ENCODE measurements around the gene NOTCH3.

The NOTCH3 gene

GRCh38 chr19:15216363-15216762 is 15.6 kb upstream of the NOTCH3 start:
- Histone ChIP-seq H2AFZ (ENCODE audit: low read length) (no peak overlapping the region), H3K4me3 (ENCODE audit: low read length) (no peak overlapping the region), H3F3A (ENCODE audit: insufficient read depth, low read length) (no peaks in the 10 kb centered on the region), H3K9me3 (replicated peaks; ENCODE audit: insufficient read depth, low read length) (no peaks in the 10 kb centered on the region), H3K36me3 (replicated peaks; ENCODE audit: insufficient read depth, low read length) (no peaks in the 10 kb centered on the region), H3K4me2 (ENCODE audit: low read depth, low read length) (no peak overlapping the region), H3K4me1 (ENCODE audit: low read length) (no peaks in the 10 kb centered on the region), H3K9me2 (replicated peaks; ENCODE audit: insufficient read depth, low read length) (no peaks in the 10 kb centered on the region), H3K9ac (ENCODE audit: low read length) (no peak overlapping the region), H3K27me3 (replicated peaks; ENCODE audit: insufficient read depth, low read length) (peaks cover 69% of the 10 kb centered on the region), H4K20me1 (ENCODE audit: insufficient read depth, low read length) (no peaks in the 10 kb centered on the region), H3K79me2 (ENCODE audit: low read length) (no peaks in the 10 kb centered on the region), H3K27ac (ENCODE audit: low read length) (no peak overlapping the region)
- TF ChIP-seq, protein P1, sequence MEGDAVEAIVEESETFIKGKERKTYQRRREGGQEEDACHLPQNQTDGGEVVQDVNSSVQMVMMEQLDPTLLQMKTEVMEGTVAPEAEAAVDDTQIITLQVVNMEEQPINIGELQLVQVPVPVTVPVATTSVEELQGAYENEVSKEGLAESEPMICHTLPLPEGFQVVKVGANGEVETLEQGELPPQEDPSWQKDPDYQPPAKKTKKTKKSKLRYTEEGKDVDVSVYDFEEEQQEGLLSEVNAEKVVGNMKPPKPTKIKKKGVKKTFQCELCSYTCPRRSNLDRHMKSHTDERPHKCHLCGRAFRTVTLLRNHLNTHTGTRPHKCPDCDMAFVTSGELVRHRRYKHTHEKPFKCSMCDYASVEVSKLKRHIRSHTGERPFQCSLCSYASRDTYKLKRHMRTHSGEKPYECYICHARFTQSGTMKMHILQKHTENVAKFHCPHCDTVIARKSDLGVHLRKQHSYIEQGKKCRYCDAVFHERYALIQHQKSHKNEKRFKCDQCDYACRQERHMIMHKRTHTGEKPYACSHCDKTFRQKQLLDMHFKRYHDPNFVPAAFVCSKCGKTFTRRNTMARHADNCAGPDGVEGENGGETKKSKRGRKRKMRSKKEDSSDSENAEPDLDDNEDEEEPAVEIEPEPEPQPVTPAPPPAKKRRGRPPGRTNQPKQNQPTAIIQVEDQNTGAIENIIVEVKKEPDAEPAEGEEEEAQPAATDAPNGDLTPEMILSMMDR (IDR thresholded peaks at IDR 0.05; ENCODE audit: low read length): no peak
- no peak for TF ChIP-seq EZH2phosphoT487 (IDR thresholded peaks at IDR 0.05; ENCODE audit: low read length)
- TF ChIP-seq EZH2 (optimal IDR thresholded peaks at IDR 0.05; ENCODE audit: low read depth, low read length): no peak
- no peak for DNase-seq

DNA sequence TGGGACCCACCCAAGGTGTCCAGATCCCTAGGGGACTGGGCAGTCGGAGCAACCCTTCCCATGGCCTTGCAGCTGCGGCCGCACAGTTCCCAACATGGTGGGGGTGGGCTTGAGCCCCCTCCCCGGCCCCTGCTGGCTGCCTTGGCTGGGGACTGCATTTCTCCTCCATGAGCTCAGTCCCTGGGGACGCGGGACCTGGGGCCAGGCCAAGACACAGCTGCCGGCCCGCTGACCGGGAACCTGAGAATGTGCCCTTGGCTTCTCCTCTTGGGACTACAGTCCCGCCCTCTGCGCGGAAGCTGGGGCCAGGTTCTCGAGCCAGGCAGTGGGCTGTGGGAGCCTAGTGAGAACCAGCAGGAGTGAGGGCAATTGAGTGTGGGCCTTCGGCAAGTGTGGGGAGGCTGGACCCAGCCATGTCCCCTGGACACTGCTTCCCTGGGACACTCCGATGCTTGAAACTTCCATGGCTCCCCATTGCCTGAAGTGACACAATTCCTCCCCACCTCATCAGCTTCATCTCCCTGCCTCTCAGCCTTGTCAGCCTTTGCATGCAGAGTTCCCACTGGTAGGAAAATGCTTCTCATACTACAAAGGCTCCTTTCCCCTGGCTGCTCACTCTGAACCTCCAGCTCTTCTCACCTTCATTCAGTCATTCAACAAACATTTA is 13.1 kb upstream of the NOTCH3 start:
- H2AFZ ChIP-seq (ENCODE audit: low read length): no peak overlapping the region
- no peaks in the 10 kb centered on the region for H3K9me3 ChIP-seq (replicated peaks; ENCODE audit: insufficient read depth, low read length)
- no peak overlapping the region for H3K4me3 ChIP-seq (ENCODE audit: low read length)
- no peak for TF ChIP-seq EZH2phosphoT487 (IDR thresholded peaks at IDR 0.05; ENCODE audit: low read length)
- TF ChIP-seq, protein P1 (IDR thresholded peaks at IDR 0.05; ENCODE audit: low read length): no peak
- TF ChIP-seq EZH2 (optimal IDR thresholded peaks at IDR 0.05; ENCODE audit: low read depth, low read length): no peak
- no peaks in the 10 kb centered on the region for H3K4me1 ChIP-seq (ENCODE audit: low read length)
- H3F3A ChIP-seq (ENCODE audit: insufficient read depth, low read length): no peaks in the 10 kb centered on the region
- H3K36me3 ChIP-seq (replicated peaks; ENCODE audit: insufficient read depth, low read length): no peaks in the 10 kb centered on the region
- no peaks in the 10 kb centered on the region for H3K9me2 ChIP-seq (replicated peaks; ENCODE audit: insufficient read depth, low read length)
- H3K9ac ChIP-seq (ENCODE audit: low read length): no peak overlapping the region
- DNase-seq: no peak
- H3K79me2 ChIP-seq (ENCODE audit: low read length): no peaks in the 10 kb centered on the region
- no peak overlapping the region for H3K4me2 ChIP-seq (ENCODE audit: low read depth, low read length)
- H3K27ac ChIP-seq (ENCODE audit: low read length): no peak overlapping the region
- H3K27me3 ChIP-seq (replicated peaks; ENCODE audit: insufficient read depth, low read length): peaks cover 54% of the 10 kb centered on the region
- H4K20me1 ChIP-seq (ENCODE audit: insufficient read depth, low read length): no peaks in the 10 kb centered on the region

DNA sequence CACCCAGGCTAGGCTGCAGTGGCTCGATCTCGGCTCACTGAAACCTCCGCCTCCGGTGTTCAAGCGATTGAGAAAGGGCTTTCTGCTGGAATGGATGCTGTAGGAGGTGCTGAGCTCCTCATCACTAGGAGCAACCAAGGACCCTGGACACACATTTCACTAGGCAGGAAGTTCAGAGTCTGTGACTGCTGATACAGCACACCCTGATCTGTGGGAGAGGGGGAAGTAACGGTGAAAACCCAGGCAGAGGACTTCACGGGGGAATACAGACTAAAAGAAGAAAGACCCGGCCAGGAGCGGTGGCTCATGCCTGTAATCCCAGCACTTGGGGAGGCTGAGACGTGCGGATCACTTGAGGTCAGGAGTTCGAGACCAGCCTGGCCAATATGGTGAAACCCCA is 11.9 kb upstream of the NOTCH3 start:
- no peak overlapping the region for H3K4me3 ChIP-seq (ENCODE audit: low read length)
- H3K27me3 ChIP-seq (replicated peaks; ENCODE audit: insufficient read depth, low read length): peaks cover 53% of the 10 kb centered on the region
- H3K4me2 ChIP-seq (ENCODE audit: low read depth, low read length): no peak overlapping the region
- no peak overlapping the region for H2AFZ ChIP-seq (ENCODE audit: low read length)
- H4K20me1 ChIP-seq (ENCODE audit: insufficient read depth, low read length): no peaks in the 10 kb centered on the region
- TF ChIP-seq EZH2phosphoT487 (IDR thresholded peaks at IDR 0.05; ENCODE audit: low read length) (no peak), EZH2 (optimal IDR thresholded peaks at IDR 0.05; ENCODE audit: low read depth, low read length) (no peak)
- TF ChIP-seq, protein P1 (IDR thresholded peaks at IDR 0.05; ENCODE audit: low read length): no peak
- H3K9ac ChIP-seq (ENCODE audit: low read length): no peak overlapping the region
- no peaks in the 10 kb centered on the region for H3K9me3 ChIP-seq (replicated peaks; ENCODE audit: insufficient read depth, low read length)
- H3K79me2 ChIP-seq (ENCODE audit: low read length): no peaks in the 10 kb centered on the region
- no peak for DNase-seq
- H3K27ac ChIP-seq (ENCODE audit: low read length): no peak overlapping the region
- no peaks in the 10 kb centered on the region for H3K9me2 ChIP-seq (replicated peaks; ENCODE audit: insufficient read depth, low read length)
- H3F3A ChIP-seq (ENCODE audit: insufficient read depth, low read length): no peaks in the 10 kb centered on the region
- no peaks in the 10 kb centered on the region for H3K4me1 ChIP-seq (ENCODE audit: low read length)
- H3K36me3 ChIP-seq (replicated peaks; ENCODE audit: insufficient read depth, low read length): no peaks in the 10 kb centered on the region

Measured in MM.1S (cell line).